SK-N-SH (cell line): ENCODE results near the gene C2orf72. TPM values are rescaled to one million over a fixed set of nuclear protein-coding genes. Genes with fewer than 3 reads are reported as not detected.

Source experiments
- CTCF ChIA-PET: fragments of 300-600, 350-600 bp; formaldehyde crosslinking; extraction: SDS; loops from one replicate; lab custom pipeline; 2021; lab: Yijun Ruan, JAX
- POLR2A ChIA-PET: fragments of 350-600 bp; sonication (Branson Sonifier 250); formaldehyde crosslinking; extraction: SDS; loops from one replicate; lab custom pipeline; 2020; ENCODE audit warnings: antibody characterized with exemption, inconsistent platforms; lab: Yijun Ruan, JAX
- DNase-seq: peaks from one replicate; pipeline ENCODE4 v3.0.0; 2012
- H2AFZ ChIP-seq: fragments of 200-600 bp; sonication (generic); 2 replicates; pipeline ENCODE4 v1.8.1; 2016; ENCODE audit warnings: antibody characterized with exemption, mild to moderate bottlenecking, low read depth
- H3F3A ChIP-seq: fragments of 200-600 bp; sonication (generic); replicated peaks from 2 replicates; pipeline ENCODE3; 2016; ENCODE audit warnings: antibody characterized with exemption, mild to moderate bottlenecking; ENCODE audit not compliant: insufficient read depth
- H3K27ac ChIP-seq, 2 experiments: fragments of 200-500 bp in 1 of 2; fragments of 200-600 bp in 1 of 2; sonication (Bioruptor generic) in 1 of 2; sonication (generic), shearing (Covaris generic) in 1 of 2; 2 replicates each; pipeline versions ENCODE4 v1.5.1 to v1.6.1; 2014 to 2016; ENCODE audit warnings: low read depth in 2 of 2, inconsistent platforms in 1 of 2, low read length in 1 of 2, mild to moderate bottlenecking in 1 of 2, mixed read lengths in 1 of 2
- H3K27me3 ChIP-seq: fragments of 200-600 bp; sonication (generic), shearing (Covaris generic); 2 replicates; pipeline ENCODE4 v1.6.1; 2016; ENCODE audit warnings: mixed run types; ENCODE audit not compliant: insufficient read depth
- H3K36me3 ChIP-seq, 2 experiments: fragments of 200-500 bp in 1 of 2; fragments of 200-600 bp in 1 of 2; sonication (Bioruptor generic) in 1 of 2; sonication (generic) in 1 of 2; replicated peaks in 1 of 2; 2 replicates each; pipeline versions ENCODE3 to v1.5.1; 2014 to 2016; ENCODE audit warnings: low read length in 1 of 2, mild to moderate bottlenecking in 1 of 2; ENCODE audit not compliant: insufficient read depth in 2 of 2, control insufficient read depth in 1 of 2
- H3K4me1 ChIP-seq, 2 experiments: fragments of 200-500 bp in 1 of 2; fragments of 200-600 bp in 1 of 2; sonication (Bioruptor generic) in 1 of 2; sonication (generic), shearing (Covaris generic) in 1 of 2; 2 replicates each; pipeline versions ENCODE4 v1.5.1 to v1.6.1; 2014 to 2016; ENCODE audit warnings: low read depth in 1 of 2, low read length in 1 of 2, mixed run types in 1 of 2; ENCODE audit not compliant: insufficient read depth in 2 of 2, control insufficient read depth in 1 of 2
- H3K4me2 ChIP-seq: fragments of 200-600 bp; sonication (generic), shearing (Covaris generic); 2 replicates; pipeline ENCODE4 v1.6.1; 2017; ENCODE audit warnings: mixed run types
- H3K4me3 ChIP-seq, 2 experiments: fragments of 200-500 bp in 1 of 2; fragments of 200-600 bp in 1 of 2; sonication (Bioruptor generic) in 1 of 2; sonication (generic), shearing (Covaris generic) in 1 of 2; 2 replicates each; pipeline versions ENCODE4 v1.5.1 to v1.8.1; 2014 to 2016; ENCODE audit warnings: low read depth in 2 of 2, inconsistent platforms in 1 of 2, low read length in 1 of 2, mild to moderate bottlenecking in 1 of 2, mixed read lengths in 1 of 2, moderate library complexity in 1 of 2
- H3K79me2 ChIP-seq: fragments of 200-600 bp; sonication (generic); 2 replicates; pipeline ENCODE4 v1.8.1; 2017; ENCODE audit warnings: mild to moderate bottlenecking; ENCODE audit not compliant: insufficient read depth
- H3K9ac ChIP-seq: fragments of 200-600 bp; sonication (generic); 2 replicates; pipeline ENCODE4 v1.6.1; 2017; ENCODE audit warnings: mixed run types
- H3K9me2 ChIP-seq: fragments of 200-600 bp; sonication (generic); 2 replicates; pipeline ENCODE4 v1.6.1; 2017; ENCODE audit warnings: mixed run types
- H3K9me3 ChIP-seq: fragments of 200-600 bp; sonication (generic); 2 replicates; pipeline ENCODE4 v1.6.1; 2017; ENCODE audit warnings: mixed run types, mild to moderate bottlenecking, moderate library complexity
- H4K20me1 ChIP-seq: fragments of 200-600 bp; sonication (generic); 2 replicates; pipeline ENCODE4 v1.6.1; 2017; ENCODE audit warnings: mild to moderate bottlenecking, mixed run types; ENCODE audit not compliant: insufficient read depth
- CHD2 ChIP-seq: fragments of 150-350 bp; IDR thresholded peaks from 2 replicates; pipeline ENCODE4 v1.6.1; 2018; ENCODE audit warnings: low read length; ENCODE audit not compliant: partially characterized antibody
- CTCF ChIP-seq: fragments of 200-600 bp; sonication (generic); IDR thresholded peaks from 2 replicates; pipeline ENCODE4 v1.6.1; 2017; ENCODE audit warnings: antibody characterized with exemption, mild to moderate bottlenecking, moderate library complexity
- ELF1 ChIP-seq: IDR thresholded peaks from 2 replicates; pipeline ENCODE4 v1.4.0; 2012
- GABPA ChIP-seq: IDR thresholded peaks from 2 replicates; pipeline ENCODE4 v1.4.0; 2012; ENCODE audit warnings: low read depth, mild to moderate bottlenecking
- JUND ChIP-seq: IDR thresholded peaks from 2 replicates; pipeline ENCODE4 v1.4.0; 2012
- MEF2A ChIP-seq: IDR thresholded peaks from 2 replicates; pipeline ENCODE4 v1.4.0; 2012; ENCODE audit warnings: low read depth, borderline replicate concordance
- MXI1 ChIP-seq: IDR thresholded peaks from 2 replicates; pipeline ENCODE4 v1.6.1; 2012; ENCODE audit warnings: mild to moderate bottlenecking, low read depth, low read length, improper control_type of control experiment
- NFIC ChIP-seq: IDR thresholded peaks from 2 replicates; pipeline ENCODE4 v1.4.0; 2012; ENCODE audit warnings: borderline replicate concordance
- NRF1 ChIP-seq: IDR thresholded peaks from 2 replicates; pipeline ENCODE4 v1.6.1; 2012; ENCODE audit warnings: low read depth, mild to moderate bottlenecking, low read length
- RCOR1 ChIP-seq: fragments of 150-350 bp; IDR thresholded peaks from 2 replicates; pipeline ENCODE4 v1.6.1; 2017; ENCODE audit warnings: antibody characterized with exemption, low read length
- RFX5 ChIP-seq: IDR thresholded peaks from 2 replicates; pipeline ENCODE4 v1.6.1; 2012; ENCODE audit warnings: mild to moderate bottlenecking, improper control_type of control experiment, low read length
- RXRA ChIP-seq: IDR thresholded peaks from 2 replicates; pipeline ENCODE4 v1.4.0; 2012; ENCODE audit warnings: low read depth, mild to moderate bottlenecking, borderline replicate concordance
- SIN3A ChIP-seq: IDR thresholded peaks from 2 replicates; pipeline ENCODE4 v1.6.1; 2012; ENCODE audit warnings: low read depth, mild to moderate bottlenecking, low read length, moderate library complexity, borderline replicate concordance
- TCF12 ChIP-seq: IDR thresholded peaks from 2 replicates; pipeline ENCODE4 v1.4.0; 2012
- TEAD4 ChIP-seq: IDR thresholded peaks from 2 replicates; pipeline ENCODE4 v1.4.0; 2012; ENCODE audit warnings: mild to moderate bottlenecking, borderline replicate concordance; ENCODE audit not compliant: insufficient read depth
- USF2 ChIP-seq: fragments of 150-350 bp; IDR thresholded peaks from 2 replicates; pipeline ENCODE4 v1.6.1; 2017; ENCODE audit warnings: antibody characterized with exemption, low read length, low read depth, borderline replicate concordance
- YY1 ChIP-seq: IDR thresholded peaks from 2 replicates; pipeline ENCODE4 v1.4.0; 2012; ENCODE audit warnings: low read depth, mild to moderate bottlenecking
- WGBS: methylation state at CpG from one replicate; pipeline ENCODE4 v1.1.6; 2017; ENCODE audit warnings: low lambda C conversion rate; 5-methylcytosine and 5-hydroxymethylcytosine counted together
- polyA plus RNA-seq, 3 experiments: library from polyadenylated mRNA; depleted of rRNA; stranded (reverse); fragments of >200 nt; gene quantifications; 2 replicates each; pipeline ENCODE4 v1.2.3, GENCODE V29; 2012
- TF ChIP-seq, protein P1 (sequence below): fragments of 150-350 bp; IDR thresholded peaks from 2 replicates; pipeline ENCODE4 v1.6.1; 2016; ENCODE audit warnings: mild to moderate bottlenecking, low read depth, low read length
- TF ChIP-seq, protein P2 (sequence below): IDR thresholded peaks from 2 replicates; pipeline ENCODE4 v1.4.0; 2012; ENCODE audit warnings: low read depth, borderline replicate concordance

The C2orf72 gene
- polyA plus RNA-seq, 1 of the 3 experiments (the other 2 are of a cell fraction), result 0.35 TPM

GRCh38 chr2:230989731-230990130 is 47.6 kb upstream of the C2orf72 start:
- POLR2A ChIA-PET, result no interaction called here
- Histone ChIP-seq H3K27ac (no peak overlapping the region), H4K20me1 (no peaks in the 10 kb centered on the region), H3K36me3 (no peaks in the 10 kb centered on the region), H3K79me2 (no peaks in the 10 kb centered on the region), H3K4me1 (peaks cover 0 to 5% of the 10 kb centered on the region in 2 experiments; a peak in 1 of 4 replicates), H3K4me2 (no peak overlapping the region), H3K9me3 (no peaks in the 10 kb centered on the region), H3K9ac (no peak overlapping the region), H3K9me2 (no peaks in the 10 kb centered on the region), H3K4me3 (no peak overlapping the region), H2AFZ (no peak overlapping the region), H3K27me3 (peaks cover 20% of the 10 kb centered on the region), H3F3A (no peaks in the 10 kb centered on the region)
- no peak for TF ChIP-seq MEF2A
- TF ChIP-seq USF2, result no peak
- no peak for TF ChIP-seq GABPA
- no peak for TF ChIP-seq CHD2
- TF ChIP-seq, protein P1, sequence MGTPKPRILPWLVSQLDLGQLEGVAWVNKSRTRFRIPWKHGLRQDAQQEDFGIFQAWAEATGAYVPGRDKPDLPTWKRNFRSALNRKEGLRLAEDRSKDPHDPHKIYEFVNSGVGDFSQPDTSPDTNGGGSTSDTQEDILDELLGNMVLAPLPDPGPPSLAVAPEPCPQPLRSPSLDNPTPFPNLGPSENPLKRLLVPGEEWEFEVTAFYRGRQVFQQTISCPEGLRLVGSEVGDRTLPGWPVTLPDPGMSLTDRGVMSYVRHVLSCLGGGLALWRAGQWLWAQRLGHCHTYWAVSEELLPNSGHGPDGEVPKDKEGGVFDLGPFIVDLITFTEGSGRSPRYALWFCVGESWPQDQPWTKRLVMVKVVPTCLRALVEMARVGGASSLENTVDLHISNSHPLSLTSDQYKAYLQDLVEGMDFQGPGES, result no peak
- TF ChIP-seq ELF1, result no peak
- no peak for TF ChIP-seq YY1
- TF ChIP-seq NFIC, result no peak
- no peak for TF ChIP-seq MXI1
- no peak for TF ChIP-seq TEAD4
- no peak for TF ChIP-seq JUND
- TF ChIP-seq, protein P2, sequence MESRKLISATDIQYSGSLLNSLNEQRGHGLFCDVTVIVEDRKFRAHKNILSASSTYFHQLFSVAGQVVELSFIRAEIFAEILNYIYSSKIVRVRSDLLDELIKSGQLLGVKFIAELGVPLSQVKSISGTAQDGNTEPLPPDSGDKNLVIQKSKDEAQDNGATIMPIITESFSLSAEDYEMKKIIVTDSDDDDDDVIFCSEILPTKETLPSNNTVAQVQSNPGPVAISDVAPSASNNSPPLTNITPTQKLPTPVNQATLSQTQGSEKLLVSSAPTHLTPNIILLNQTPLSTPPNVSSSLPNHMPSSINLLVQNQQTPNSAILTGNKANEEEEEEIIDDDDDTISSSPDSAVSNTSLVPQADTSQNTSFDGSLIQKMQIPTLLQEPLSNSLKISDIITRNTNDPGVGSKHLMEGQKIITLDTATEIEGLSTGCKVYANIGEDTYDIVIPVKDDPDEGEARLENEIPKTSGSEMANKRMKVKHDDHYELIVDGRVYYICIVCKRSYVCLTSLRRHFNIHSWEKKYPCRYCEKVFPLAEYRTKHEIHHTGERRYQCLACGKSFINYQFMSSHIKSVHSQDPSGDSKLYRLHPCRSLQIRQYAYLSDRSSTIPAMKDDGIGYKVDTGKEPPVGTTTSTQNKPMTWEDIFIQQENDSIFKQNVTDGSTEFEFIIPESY, result no peak
- no peak for TF ChIP-seq RXRA
- TF ChIP-seq RCOR1, result no peak
- no peak for TF ChIP-seq RFX5
- no peak for TF ChIP-seq NRF1
- no peak for TF ChIP-seq CTCF
- TF ChIP-seq TCF12, result no peak
- TF ChIP-seq SIN3A, result no peak
- CTCF ChIA-PET, result interaction anchor here (0.9 to 8.0 kb wide), 3 partner anchors 63 to 166 kb away, joined by 3 to 171 read pairs (median 106); no protein-coding TSS in a partner anchor
- WGBS, result 79% methylated on average over 21 of the region's 21 CpGs
- DNase-seq, result no peak
